Measurements from ENCODE around the gene EARS2. TPM values are rescaled to one million over a fixed set of nuclear protein-coding genes. Genes with fewer than 3 reads are reported as not detected.

EARS2 gene
- total RNA-seq, 1 donor from 2014 or later = 19.7 TPM

- Mint-ChIP-seq H3K4me3 (no peak overlapping the region), H3K9me3 (no peaks in the 10 kb centered on the region), H3K36me3 (peaks cover 23% of the 10 kb centered on the region), H3K27ac (no peak overlapping the region), H3K4me1 (no peaks in the 10 kb centered on the region), H3K27me3 (ENCODE audit: insufficient read depth, low read depth) (no peaks in the 10 kb centered on the region)
- Histone ChIP-seq H3K9me3 (ENCODE audit: low read depth) (no peaks in the 10 kb centered on the region), H3K4me2 (no peak overlapping the region), H3K9ac (no peak overlapping the region), H3K27me3 (no peaks in the 10 kb centered on the region), H3K4me1 (no peaks in the 10 kb centered on the region), H4K20me1 (ENCODE audit: low read depth) (peaks cover 83% of the 10 kb centered on the region), H3K27ac (no peak overlapping the region), H3K36me3 (peaks cover 13% of the 10 kb centered on the region), H3K4me3 (no peak overlapping the region), H3K79me2 (ENCODE audit: low read depth) (peaks cover 32% of the 10 kb centered on the region), H2AFZ (replicated peaks) (no peak overlapping the region), H3F3A (ENCODE audit: low read depth) (no peaks in the 10 kb centered on the region)
- no peak for DNase-seq (ENCODE audit: low spot score)
- no peak for TF ChIP-seq EZH2 (IDR thresholded peaks at IDR 0.05)
- TF ChIP-seq, protein P1, sequence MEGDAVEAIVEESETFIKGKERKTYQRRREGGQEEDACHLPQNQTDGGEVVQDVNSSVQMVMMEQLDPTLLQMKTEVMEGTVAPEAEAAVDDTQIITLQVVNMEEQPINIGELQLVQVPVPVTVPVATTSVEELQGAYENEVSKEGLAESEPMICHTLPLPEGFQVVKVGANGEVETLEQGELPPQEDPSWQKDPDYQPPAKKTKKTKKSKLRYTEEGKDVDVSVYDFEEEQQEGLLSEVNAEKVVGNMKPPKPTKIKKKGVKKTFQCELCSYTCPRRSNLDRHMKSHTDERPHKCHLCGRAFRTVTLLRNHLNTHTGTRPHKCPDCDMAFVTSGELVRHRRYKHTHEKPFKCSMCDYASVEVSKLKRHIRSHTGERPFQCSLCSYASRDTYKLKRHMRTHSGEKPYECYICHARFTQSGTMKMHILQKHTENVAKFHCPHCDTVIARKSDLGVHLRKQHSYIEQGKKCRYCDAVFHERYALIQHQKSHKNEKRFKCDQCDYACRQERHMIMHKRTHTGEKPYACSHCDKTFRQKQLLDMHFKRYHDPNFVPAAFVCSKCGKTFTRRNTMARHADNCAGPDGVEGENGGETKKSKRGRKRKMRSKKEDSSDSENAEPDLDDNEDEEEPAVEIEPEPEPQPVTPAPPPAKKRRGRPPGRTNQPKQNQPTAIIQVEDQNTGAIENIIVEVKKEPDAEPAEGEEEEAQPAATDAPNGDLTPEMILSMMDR (IDR thresholded peaks at IDR 0.05) = no peak
- no peak for TF ChIP-seq EZH2phosphoT487 (IDR thresholded peaks at IDR 0.05)
These were observed 65.4 kb downstream of the EARS2 start for GRCh38 chr16:23491490-23492391.

GRCh38 chr16:23486480-23486879, 70.7 kb downstream of the EARS2 start:
- no peaks in the 10 kb centered on the region for H3K9me3 Mint-ChIP-seq

GRCh38 chr16:23485841-23486240, 71.3 kb downstream of the EARS2 start:
- TF ChIP-seq EZH2phosphoT487 (IDR thresholded peaks at IDR 0.05) (no peak), EZH2 (IDR thresholded peaks at IDR 0.05) (no peak)
- TF ChIP-seq, protein P1 (IDR thresholded peaks at IDR 0.05) = no peak
- Mint-ChIP-seq H3K27ac (no peak overlapping the region), H3K36me3 (peaks cover 31% of the 10 kb centered on the region), H3K9me3 (no peaks in the 10 kb centered on the region), H3K4me1 (no peaks in the 10 kb centered on the region), H3K27me3 (ENCODE audit: insufficient read depth, low read depth) (no peaks in the 10 kb centered on the region), H3K4me3 (no peak overlapping the region)
- Histone ChIP-seq H3K4me2 (no peak overlapping the region), H3K9me3 (ENCODE audit: low read depth) (no peaks in the 10 kb centered on the region), H2AFZ (replicated peaks) (no peak overlapping the region), H3K36me3 (peaks cover 8% of the 10 kb centered on the region), H3F3A (ENCODE audit: low read depth) (no peaks in the 10 kb centered on the region), H3K27ac (no peak overlapping the region), H4K20me1 (ENCODE audit: low read depth) (peaks cover 63% of the 10 kb centered on the region), H3K79me2 (ENCODE audit: low read depth) (peaks cover 8% of the 10 kb centered on the region), H3K4me1 (no peaks in the 10 kb centered on the region), H3K4me3 (no peak overlapping the region), H3K27me3 (no peaks in the 10 kb centered on the region), H3K9ac (no peak overlapping the region)
- DNase-seq (ENCODE audit: low spot score) = no peak

More at GRCh38 chr16:23486480-23486879, 70.7 kb downstream of the EARS2 start:
- Histone ChIP-seq H3K9ac (no peak overlapping the region), H3K27me3 (no peaks in the 10 kb centered on the region), H3K36me3 (peaks cover 9% of the 10 kb centered on the region), H3K27ac (no peak overlapping the region), H3K79me2 (ENCODE audit: low read depth) (peaks cover 8% of the 10 kb centered on the region), H3F3A (ENCODE audit: low read depth) (no peaks in the 10 kb centered on the region), H3K9me3 (ENCODE audit: low read depth) (no peaks in the 10 kb centered on the region), H4K20me1 (ENCODE audit: low read depth) (peaks cover 61% of the 10 kb centered on the region), H3K4me2 (no peak overlapping the region), H3K4me3 (no peak overlapping the region), H3K4me1 (no peaks in the 10 kb centered on the region), H2AFZ (replicated peaks) (no peak overlapping the region)
- Mint-ChIP-seq H3K27me3 (ENCODE audit: insufficient read depth, low read depth) (no peaks in the 10 kb centered on the region), H3K36me3 (peaks cover 34% of the 10 kb centered on the region), H3K4me1 (no peaks in the 10 kb centered on the region), H3K4me3 (no peak overlapping the region), H3K27ac (no peak overlapping the region)
- no peak for DNase-seq (ENCODE audit: low spot score)
- TF ChIP-seq EZH2phosphoT487 (IDR thresholded peaks at IDR 0.05) (no peak), EZH2 (IDR thresholded peaks at IDR 0.05) (no peak)
- TF ChIP-seq, protein P1 (IDR thresholded peaks at IDR 0.05) = no peak
